ENCODE measurements around the gene HDAC8. TPM values are rescaled to one million over a fixed set of nuclear protein-coding genes. Genes with fewer than 3 reads are reported as not detected.

HDAC8 gene
- total RNA-seq, 1 experiment from 2014 or later, result 21.4 TPM

DNA sequence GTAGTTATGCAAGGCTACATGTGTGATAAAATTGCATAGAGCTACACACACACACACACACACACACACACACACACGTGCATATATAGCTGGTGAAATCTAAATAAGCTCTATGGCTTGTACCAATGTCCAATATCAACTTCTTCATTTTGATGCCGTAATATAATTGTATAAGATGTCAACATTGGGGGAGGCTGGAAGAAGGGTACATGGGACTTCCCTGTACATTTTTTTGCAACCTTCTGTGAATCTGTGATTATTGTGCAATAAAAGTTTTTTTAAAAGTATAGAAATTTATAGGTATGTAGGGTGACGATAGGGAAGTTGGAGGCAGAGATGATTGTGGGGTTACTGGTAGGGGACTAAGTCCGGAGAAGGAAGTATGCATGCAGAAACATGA lies 105.5 kb downstream of the HDAC8 start:
- H3K36me3 Mint-ChIP-seq (ENCODE audit: insufficient read depth in 1 of 3, low read depth in 3 of 3), result peaks cover 0 to 9% (median 4%) of the 10 kb centered on the region in 3 experiments; a peak in 5 of 7 replicates
- no peak overlapping the region for H2BK5ac ChIP-seq (ENCODE audit: insufficient read length, low read length)
- H2BK120ac ChIP-seq (ENCODE audit: low read depth, low read length, poor library complexity, severe bottlenecking), result no peak overlapping the region
- TF ChIP-seq, protein P1, sequence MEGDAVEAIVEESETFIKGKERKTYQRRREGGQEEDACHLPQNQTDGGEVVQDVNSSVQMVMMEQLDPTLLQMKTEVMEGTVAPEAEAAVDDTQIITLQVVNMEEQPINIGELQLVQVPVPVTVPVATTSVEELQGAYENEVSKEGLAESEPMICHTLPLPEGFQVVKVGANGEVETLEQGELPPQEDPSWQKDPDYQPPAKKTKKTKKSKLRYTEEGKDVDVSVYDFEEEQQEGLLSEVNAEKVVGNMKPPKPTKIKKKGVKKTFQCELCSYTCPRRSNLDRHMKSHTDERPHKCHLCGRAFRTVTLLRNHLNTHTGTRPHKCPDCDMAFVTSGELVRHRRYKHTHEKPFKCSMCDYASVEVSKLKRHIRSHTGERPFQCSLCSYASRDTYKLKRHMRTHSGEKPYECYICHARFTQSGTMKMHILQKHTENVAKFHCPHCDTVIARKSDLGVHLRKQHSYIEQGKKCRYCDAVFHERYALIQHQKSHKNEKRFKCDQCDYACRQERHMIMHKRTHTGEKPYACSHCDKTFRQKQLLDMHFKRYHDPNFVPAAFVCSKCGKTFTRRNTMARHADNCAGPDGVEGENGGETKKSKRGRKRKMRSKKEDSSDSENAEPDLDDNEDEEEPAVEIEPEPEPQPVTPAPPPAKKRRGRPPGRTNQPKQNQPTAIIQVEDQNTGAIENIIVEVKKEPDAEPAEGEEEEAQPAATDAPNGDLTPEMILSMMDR (conservative IDR thresholded peaks at IDR 0.05), result no peak
- no peak overlapping the region for H2AFZ ChIP-seq (ENCODE audit: low read length)
- DNase-seq, result no peak
- no peaks in the 10 kb centered on the region for H3K27me3 ChIP-seq (ENCODE audit: insufficient read depth, low read length)
- H2BK20ac ChIP-seq (ENCODE audit: low read depth, low read length, poor library complexity, severe bottlenecking), result no peak overlapping the region
- H3K56ac ChIP-seq (ENCODE audit: insufficient read length, low read depth, low read length), result no peak overlapping the region
- no peak overlapping the region for H3K9ac ChIP-seq (ENCODE audit: extremely low read depth, insufficient read length, low read length)
- peaks cover 70 to 72% of the 10 kb centered on the region in 2 experiments for H3K9me3 Mint-ChIP-seq
- H3K27me3 Mint-ChIP-seq (ENCODE audit: low read depth), result no peaks in the 10 kb centered on the region
- no peaks in the 10 kb centered on the region for H3K79me1 ChIP-seq (ENCODE audit: insufficient read depth, low read depth, low read length, poor library complexity, severe bottlenecking)
- no peak overlapping the region for H4K8ac ChIP-seq (replicated peaks; ENCODE audit: insufficient read length, low read depth, low read length)
- no peak overlapping the region for H3K4ac ChIP-seq (ENCODE audit: low read depth, low read length)
- H3K18ac ChIP-seq (ENCODE audit: insufficient read length, low read depth, low read length), result no peak overlapping the region
- peaks cover 33% of the 10 kb centered on the region for H3K9me3 ChIP-seq (ENCODE audit: control insufficient read depth, low read depth, low read length)
- H3K27ac Mint-ChIP-seq, result no peak overlapping the region
- no peak overlapping the region for H2AK5ac ChIP-seq (ENCODE audit: insufficient read length, low read length)
- no peak overlapping the region for H2BK15ac ChIP-seq (ENCODE audit: low read depth, low read length)
- H3K23me2 ChIP-seq (ENCODE audit: insufficient read length, low read depth, low read length, poor library complexity, severe bottlenecking), result no peaks in the 10 kb centered on the region
- H3K27ac ChIP-seq (ENCODE audit: insufficient read length, low read depth, low read length), result no peak overlapping the region
- no peaks in the 10 kb centered on the region for H3K4me1 ChIP-seq (ENCODE audit: insufficient read depth, low read length)
- H3K4me2 ChIP-seq (ENCODE audit: insufficient read depth, insufficient read length, low read length), result no peak overlapping the region
- 100% methylated on average over 1 of the region's 4 CpGs for WGBS (ENCODE audit: extremely low coverage, insufficient read length, low lambda C conversion rate)
- no peaks in the 10 kb centered on the region for H4K20me1 ChIP-seq (ENCODE audit: control insufficient read depth, insufficient read depth, insufficient read length)
- H3K14ac ChIP-seq (ENCODE audit: insufficient read depth, low read length), result no peak overlapping the region
- H4K91ac ChIP-seq (ENCODE audit: insufficient read length, low read depth, low read length), result no peak overlapping the region
- no peak overlapping the region for H3K4me3 Mint-ChIP-seq
- H2BK12ac ChIP-seq (ENCODE audit: insufficient read length, low read depth, low read length), result no peak overlapping the region
- no peak overlapping the region for H3K23ac ChIP-seq (ENCODE audit: insufficient read length, low read depth, low read length)
- no peaks in the 10 kb centered on the region for H3K79me2 ChIP-seq (ENCODE audit: insufficient read depth, low read length)
- no peaks in the 10 kb centered on the region for H3K4me1 Mint-ChIP-seq
- H3T11ph ChIP-seq (ENCODE audit: low read length), result no peak overlapping the region
- no peak overlapping the region for H4K5ac ChIP-seq (ENCODE audit: insufficient read length, low read depth, low read length)
